K562 (cell line): Measurements from ENCODE around the gene R3HDM2. TPM values are rescaled to one million over a fixed set of nuclear protein-coding genes. Genes with fewer than 3 reads are reported as not detected.

ENCODE experiments used
- CHCHD3 ChIP-seq: fragments of 250-450 bp; sonication (Bioruptor Pico); IDR thresholded peaks from 2 replicates; pipeline ENCODE4 v2.1.2; 2022; ENCODE audit warnings: mild to moderate bottlenecking
- DDX20 ChIP-seq: fragments of 450-650 bp; IDR thresholded peaks from 2 replicates; pipeline ENCODE4 v1.6.1; 2016; ENCODE audit warnings: missing genetic modification characterization, low read depth, mild to moderate bottlenecking, missing compliant biosample characterization, moderate library complexity
- HLTF ChIP-seq: fragments of 450-650 bp; IDR thresholded peaks from 2 replicates; pipeline ENCODE4 v1.6.1; 2016
- HNRNPK ChIP-seq: fragments of 200-400 bp; formaldehyde crosslinking; IDR thresholded peaks from one replicate; pipeline ENCODE4 v1.6.1; 2018; ENCODE audit warnings: mild to moderate bottlenecking, low read depth, low read length; ENCODE audit not compliant: poor library complexity, severe bottlenecking
- JUN ChIP-seq, 2 experiments: sonication (generic) in 1 of 2; formaldehyde crosslinking in 1 of 2; IDR thresholded peaks; 2 replicates each; pipeline versions ENCODE4 v1.6.1 to v1.8.0; 2012 to 2022; ENCODE audit warnings: borderline replicate concordance in 2 of 2, mild to moderate bottlenecking in 2 of 2, improper control_type of control experiment in 1 of 2, low read depth in 1 of 2, low read length in 1 of 2, missing genetic modification reagents in 1 of 2
- KLF13 ChIP-seq: fragments of 450-650 bp; IDR thresholded peaks from 2 replicates; pipeline ENCODE4 v1.6.1; 2016; ENCODE audit warnings: missing genetic modification characterization, low read depth, mild to moderate bottlenecking, missing compliant biosample characterization, moderate library complexity, borderline replicate concordance
- KLF16 ChIP-seq: IDR thresholded peaks from 2 replicates; pipeline ENCODE4 v1.6.1; 2016; ENCODE audit warnings: antibody characterized with exemption
- LCOR ChIP-seq: sonication (generic); formaldehyde crosslinking; IDR thresholded peaks from 2 replicates; pipeline ENCODE4 v1.8.0; 2022; ENCODE audit warnings: mild to moderate bottlenecking, missing genetic modification reagents
- MAFK ChIP-seq: IDR thresholded peaks from 2 replicates; pipeline ENCODE4 v1.6.1; 2011; ENCODE audit warnings: low read length, improper control_type of control experiment
- NELFE ChIP-seq: IDR thresholded peaks from 2 replicates; pipeline ENCODE4 v1.6.1; 2011; ENCODE audit warnings: mild to moderate bottlenecking; ENCODE audit not compliant: insufficient read depth, insufficient read length
- NR2C2 ChIP-seq, 2 experiments: fragments of 200-800 bp in 1 of 2; sonication (Bioruptor generic) in 1 of 2; sonication (generic) in 1 of 2; formaldehyde crosslinking in 1 of 2; IDR thresholded peaks; 2 replicates each; pipeline versions ENCODE4 v1.6.1 to v1.8.0; 2016 to 2022; ENCODE audit warnings: mild to moderate bottlenecking in 1 of 2, missing compliant biosample characterization in 1 of 2, missing genetic modification characterization in 1 of 2, missing genetic modification reagents in 1 of 2
- SIN3B ChIP-seq: fragments of 450-650 bp; IDR thresholded peaks from 2 replicates; pipeline ENCODE4 v1.6.1; 2017; ENCODE audit warnings: low read depth, mild to moderate bottlenecking, moderate library complexity
- THAP7 ChIP-seq: fragments of 250-450 bp; sonication (Bioruptor Pico); IDR thresholded peaks from 2 replicates; pipeline ENCODE4 v1.5.0; 2021
- XRCC4 ChIP-seq: IDR thresholded peaks from one replicate; pipeline ENCODE4 v1.6.1; 2011; ENCODE audit not compliant: insufficient read depth, insufficient read length; ENCODE audit errors: extremely low read depth
- ZNF24 ChIP-seq: fragments of 450-650 bp; IDR thresholded peaks from 2 replicates; pipeline ENCODE4 v1.6.1; 2016
- ZNF436 ChIP-seq: fragments of 250-450, 450-650 bp; sonication (Bioruptor Pico); formaldehyde crosslinking; IDR thresholded peaks from 2 replicates; pipeline ENCODE4 v1.7.0; 2020; ENCODE audit warnings: mild to moderate bottlenecking
- ZNF584 ChIP-seq: fragments of 200-800 bp; sonication (Bioruptor generic); IDR thresholded peaks from 2 replicates; pipeline ENCODE4 v1.6.1; 2016; ENCODE audit warnings: low read depth, mild to moderate bottlenecking, missing genetic modification characterization, missing compliant biosample characterization
- polyA plus RNA-seq, 8 experiments: library from polyadenylated mRNA; depleted of rRNA in 4 of 8; stranded (reverse) in 5 of 8; unstranded in 3 of 8; fragments of >200 nt; fragmentation: Nextera tagmentation in 2 of 8; fragmentation: Illumina TruSeq in 1 of 8; extraction: Ambion mirVana in 2 of 8; extraction: Trizol in 1 of 8; gene quantifications; 2 replicates each; pipeline versions ENCODE4 v1.2.1 to v1.2.3, GENCODE V29; 2011 to 2014; ENCODE audit warnings: inconsistent platforms in 1 of 8, missing spikeins in 1 of 8
- total RNA-seq, 7 experiments: library from RNA; depleted of rRNA in 6 of 7; stranded (reverse); fragments of >200 nt in 6 of 7; fragmentation: Illumina TruSeq in 2 of 7; extraction: Trizol in 2 of 7; gene quantifications; 2 replicates each; pipeline versions ENCODE4 v1.2.1 to v1.2.3, GENCODE V29; 2011 to 2021; ENCODE audit warnings: low replicate concordance in 1 of 7
- TF ChIP-seq, protein P1 (sequence below): fragments of 250-450 bp; sonication (Bioruptor Pico); IDR thresholded peaks from 2 replicates; pipeline ENCODE4 v1.5.0; 2021; ENCODE audit warnings: mild to moderate bottlenecking, borderline replicate concordance
- TF ChIP-seq, protein P2 (sequence below): sonication (generic); formaldehyde crosslinking; IDR thresholded peaks from 2 replicates; pipeline ENCODE4 v1.8.1; 2023; ENCODE audit warnings: mild to moderate bottlenecking, missing genetic modification reagents, moderate library complexity

Gene R3HDM2
- total and polyA plus RNA-seq, 9 of the 15 experiments (the other 6 are each of a cell fraction or from before 2014, with no cell fraction given): 3.3 to 18.8 (median 9.0) TPM

GRCh38 chr12:57377103-57377840, 53.6 kb downstream of the R3HDM2 start (continued):
- TF ChIP-seq JUN (IDR thresholded peaks at IDR 0.05; ENCODE audit: borderline replicate concordance, low read depth, low read length) (no peak), JUN (CRISPR knock-in tag; IDR thresholded peaks at IDR 0.05; ENCODE audit: borderline replicate concordance) (no peak), HNRNPK (no peak), ZNF584 (CRISPR knock-in tag) (no peak), ZNF436 (no peak), DDX20 (tag) (no peak), LCOR (CRISPR knock-in tag) (no peak), SIN3B (no peak), KLF16 (peak; percentile 67; the same call in 1 of the 2 replicates), NR2C2 (CRISPR knock-in tag; IDR thresholded peaks at IDR 0.05) (no peak), NR2C2 (tag; IDR thresholded peaks at IDR 0.05) (peak; percentile 45; the same call in 1 of the 2 replicates), NELFE (no peak), KLF13 (no peak), HLTF (no peak), CHCHD3 (CRISPR knock-in tag) (no peak), THAP7 (CRISPR knock-in tag) (no peak), ZNF24 (no peak), XRCC4 (no peak), MAFK (no peak)
- TF ChIP-seq, protein P1, sequence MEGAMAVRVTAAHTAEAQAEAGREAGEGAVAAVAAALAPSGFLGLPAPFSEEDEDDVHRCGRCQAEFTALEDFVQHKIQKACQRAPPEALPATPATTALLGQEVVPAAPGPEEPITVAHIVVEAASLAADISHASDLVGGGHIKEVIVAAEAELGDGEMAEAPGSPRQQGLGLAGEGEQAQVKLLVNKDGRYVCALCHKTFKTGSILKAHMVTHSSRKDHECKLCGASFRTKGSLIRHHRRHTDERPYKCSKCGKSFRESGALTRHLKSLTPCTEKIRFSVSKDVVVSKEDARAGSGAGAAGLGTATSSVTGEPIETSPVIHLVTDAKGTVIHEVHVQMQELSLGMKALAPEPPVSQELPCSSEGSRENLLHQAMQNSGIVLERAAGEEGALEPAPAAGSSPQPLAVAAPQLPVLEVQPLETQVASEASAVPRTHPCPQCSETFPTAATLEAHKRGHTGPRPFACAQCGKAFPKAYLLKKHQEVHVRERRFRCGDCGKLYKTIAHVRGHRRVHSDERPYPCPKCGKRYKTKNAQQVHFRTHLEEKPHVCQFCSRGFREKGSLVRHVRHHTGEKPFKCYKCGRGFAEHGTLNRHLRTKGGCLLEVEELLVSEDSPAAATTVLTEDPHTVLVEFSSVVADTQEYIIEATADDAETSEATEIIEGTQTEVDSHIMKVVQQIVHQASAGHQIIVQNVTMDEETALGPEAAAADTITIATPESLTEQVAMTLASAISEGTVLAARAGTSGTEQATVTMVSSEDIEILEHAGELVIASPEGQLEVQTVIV (CRISPR knock-in tag): no peak
- TF ChIP-seq, protein P2, sequence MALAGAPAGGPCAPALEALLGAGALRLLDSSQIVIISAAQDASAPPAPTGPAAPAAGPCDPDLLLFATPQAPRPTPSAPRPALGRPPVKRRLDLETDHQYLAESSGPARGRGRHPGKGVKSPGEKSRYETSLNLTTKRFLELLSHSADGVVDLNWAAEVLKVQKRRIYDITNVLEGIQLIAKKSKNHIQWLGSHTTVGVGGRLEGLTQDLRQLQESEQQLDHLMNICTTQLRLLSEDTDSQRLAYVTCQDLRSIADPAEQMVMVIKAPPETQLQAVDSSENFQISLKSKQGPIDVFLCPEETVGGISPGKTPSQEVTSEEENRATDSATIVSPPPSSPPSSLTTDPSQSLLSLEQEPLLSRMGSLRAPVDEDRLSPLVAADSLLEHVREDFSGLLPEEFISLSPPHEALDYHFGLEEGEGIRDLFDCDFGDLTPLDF (CRISPR knock-in tag): no peak
